ENCODE measurements around the gene BABAM2.

- TF ChIP-seq, protein P1, sequence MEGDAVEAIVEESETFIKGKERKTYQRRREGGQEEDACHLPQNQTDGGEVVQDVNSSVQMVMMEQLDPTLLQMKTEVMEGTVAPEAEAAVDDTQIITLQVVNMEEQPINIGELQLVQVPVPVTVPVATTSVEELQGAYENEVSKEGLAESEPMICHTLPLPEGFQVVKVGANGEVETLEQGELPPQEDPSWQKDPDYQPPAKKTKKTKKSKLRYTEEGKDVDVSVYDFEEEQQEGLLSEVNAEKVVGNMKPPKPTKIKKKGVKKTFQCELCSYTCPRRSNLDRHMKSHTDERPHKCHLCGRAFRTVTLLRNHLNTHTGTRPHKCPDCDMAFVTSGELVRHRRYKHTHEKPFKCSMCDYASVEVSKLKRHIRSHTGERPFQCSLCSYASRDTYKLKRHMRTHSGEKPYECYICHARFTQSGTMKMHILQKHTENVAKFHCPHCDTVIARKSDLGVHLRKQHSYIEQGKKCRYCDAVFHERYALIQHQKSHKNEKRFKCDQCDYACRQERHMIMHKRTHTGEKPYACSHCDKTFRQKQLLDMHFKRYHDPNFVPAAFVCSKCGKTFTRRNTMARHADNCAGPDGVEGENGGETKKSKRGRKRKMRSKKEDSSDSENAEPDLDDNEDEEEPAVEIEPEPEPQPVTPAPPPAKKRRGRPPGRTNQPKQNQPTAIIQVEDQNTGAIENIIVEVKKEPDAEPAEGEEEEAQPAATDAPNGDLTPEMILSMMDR (IDR thresholded peaks at IDR 0.05): no peak
- TF ChIP-seq POLR2A (IDR thresholded peaks at IDR 0.05): no peak
Measured at GRCh38 chr2:28377195-28377816, 486.8 kb downstream of the BABAM2 start.

All from thyroid gland (tissue), 4 donors.